Mesendoderm (in vitro differentiated cells): ENCODE data around the gene RFX5.

Experiments
- DNase-seq: peaks from one replicate; pipeline ENCODE4 v3.0.0; 2013
- H2AK5ac ChIP-seq: 2 replicates; pipeline ENCODE4 v1.6.1; 2013; ENCODE audit warnings: low read length, inconsistent platforms
- H2BK120ac ChIP-seq: 2 replicates; pipeline ENCODE4 v1.6.1; 2013; ENCODE audit warnings: low read depth, mild to moderate bottlenecking, low read length, moderate library complexity, mixed read lengths
- H2BK15ac ChIP-seq: replicated peaks from 2 replicates; pipeline ENCODE4 v1.6.1; 2013; ENCODE audit warnings: low read depth, mild to moderate bottlenecking, moderate library complexity
- H2BK5ac ChIP-seq: 2 replicates; pipeline ENCODE4 v1.6.1; 2013; ENCODE audit warnings: low read length, inconsistent platforms
- H3K18ac ChIP-seq: 2 replicates; pipeline ENCODE4 v1.6.1; 2013; ENCODE audit warnings: mild to moderate bottlenecking, low read length, mixed read lengths
- H3K23ac ChIP-seq: one replicate; pipeline ENCODE4 v1.6.1; 2013; ENCODE audit warnings: low read length
- H3K27ac ChIP-seq: 2 replicates; pipeline ENCODE4 v1.5.1; 2013; ENCODE audit warnings: low read depth, mild to moderate bottlenecking, inconsistent platforms, low read length, moderate library complexity
- H3K27me3 ChIP-seq: 2 replicates; pipeline ENCODE4 v1.6.1; 2013; ENCODE audit warnings: low read length, control low read depth, mild to moderate bottlenecking, inconsistent platforms; ENCODE audit not compliant: insufficient read depth, poor library complexity
- H3K36me3 ChIP-seq: 2 replicates; pipeline ENCODE4 v1.6.1; 2013; ENCODE audit warnings: low read length, inconsistent platforms; ENCODE audit not compliant: control insufficient read depth, insufficient read depth
- H3K4ac ChIP-seq: one replicate; pipeline ENCODE4 v1.6.1; 2013; ENCODE audit warnings: low read depth, mild to moderate bottlenecking, low read length, moderate library complexity
- H3K4me1 ChIP-seq: 2 replicates; pipeline ENCODE4 v1.6.1; 2013; ENCODE audit warnings: low read depth, low read length, inconsistent platforms; ENCODE audit not compliant: control insufficient read depth
- H3K4me2 ChIP-seq: 2 replicates; pipeline ENCODE4 v1.6.1; 2013; ENCODE audit warnings: low read length
- H3K4me3 ChIP-seq: 2 replicates; pipeline ENCODE4 v1.5.1; 2013; ENCODE audit warnings: mild to moderate bottlenecking, low read length
- H3K56ac ChIP-seq: one replicate; pipeline ENCODE4 v1.6.1; 2013; ENCODE audit warnings: low read length
- H3K79me1 ChIP-seq: 2 replicates; pipeline ENCODE4 v1.6.1; 2013; ENCODE audit warnings: low read length, inconsistent platforms
- H3K79me2 ChIP-seq: 2 replicates; pipeline ENCODE4 v1.6.1; 2013; ENCODE audit warnings: mild to moderate bottlenecking, low read length; ENCODE audit not compliant: control insufficient read depth, insufficient read depth
- H3K9ac ChIP-seq: 2 replicates; pipeline ENCODE4 v1.6.1; 2013; ENCODE audit warnings: low read length, inconsistent platforms
- H4K5ac ChIP-seq: one replicate; pipeline ENCODE4 v1.6.1; 2013; ENCODE audit warnings: low read length
- H4K8ac ChIP-seq: one replicate; pipeline ENCODE4 v1.6.1; 2013; ENCODE audit warnings: low read depth, mild to moderate bottlenecking, control low read depth, low read length, moderate library complexity
- WGBS: extraction: QIAGEN DNeasy Blood & Tissue Kit; methylation state at CpG from one replicate; pipeline ENCODE4 v1.1.7; 2013; ENCODE audit warnings: low lambda C conversion rate, missing lambda C conversion rate; ENCODE audit not compliant: insufficient coverage; ENCODE audit errors: extremely low coverage; 5-methylcytosine and 5-hydroxymethylcytosine counted together

RFX5 gene

DNA sequence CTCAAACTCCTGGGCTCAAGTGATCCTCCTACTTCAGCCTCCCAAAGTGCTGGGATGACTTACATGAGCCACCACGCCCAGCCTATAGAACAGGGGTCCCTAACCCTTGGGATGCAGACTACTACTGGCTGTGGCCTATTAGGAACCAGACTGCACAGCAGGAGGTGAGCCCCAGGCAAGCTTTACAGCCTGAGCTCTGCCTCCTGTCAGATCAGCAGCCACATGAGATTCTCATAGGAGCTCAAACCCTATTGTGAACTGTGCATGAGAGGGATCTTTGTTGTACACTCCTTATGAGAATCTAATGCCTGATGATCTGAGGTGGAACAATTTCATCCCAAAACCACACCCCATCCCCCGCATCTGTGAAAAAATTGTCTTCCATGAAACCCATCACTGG is 39.0 kb upstream of the RFX5 start:
- no peak for DNase-seq
- H3K9ac ChIP-seq: no peak overlapping the region
- WGBS: no CpG with 5 or more reads among the region's 2 CpGs

DNA sequence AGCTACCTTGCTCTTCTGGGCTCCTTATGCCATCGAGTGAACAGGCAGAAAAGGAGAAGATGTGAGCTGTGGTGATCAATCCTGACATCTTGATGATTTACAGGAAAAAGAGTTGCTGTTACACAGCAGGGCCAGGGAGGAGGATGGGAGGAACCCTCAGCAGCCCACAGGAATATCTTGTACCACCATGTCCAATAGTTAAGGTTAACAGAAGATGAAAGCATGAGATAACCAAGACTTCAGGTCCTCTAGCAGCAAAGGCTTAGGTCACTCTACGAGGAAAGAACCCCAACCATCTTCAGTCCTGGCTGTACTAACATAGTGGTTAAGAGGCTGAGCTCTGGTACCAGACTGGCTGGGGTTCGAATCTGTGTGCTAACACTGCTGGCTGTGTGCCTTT is 37.5 kb upstream of the RFX5 start:
- H3K36me3 ChIP-seq: no peaks in the 10 kb centered on the region
- H3K27me3 ChIP-seq: no peaks in the 10 kb centered on the region
- H3K9ac ChIP-seq: no peak overlapping the region
- no peaks in the 10 kb centered on the region for H3K4me1 ChIP-seq
- no peak overlapping the region for H3K23ac ChIP-seq
- no CpG with 5 or more reads among the region's 3 CpGs for WGBS
- H3K4me2 ChIP-seq: no peak overlapping the region
- H3K79me1 ChIP-seq: no peaks in the 10 kb centered on the region
- DNase-seq: no peak
- H3K79me2 ChIP-seq: no peaks in the 10 kb centered on the region
- no peak overlapping the region for H4K8ac ChIP-seq
- H3K56ac ChIP-seq: no peak overlapping the region
- no peak overlapping the region for H3K4me3 ChIP-seq
- no peak overlapping the region for H2BK15ac ChIP-seq
- no peak overlapping the region for H2BK120ac ChIP-seq
- no peak overlapping the region for H4K5ac ChIP-seq
- H3K4ac ChIP-seq: no peak overlapping the region
- no peak overlapping the region for H2BK5ac ChIP-seq
- H2AK5ac ChIP-seq: no peak overlapping the region
- no peak overlapping the region for H3K18ac ChIP-seq
- H3K27ac ChIP-seq: no peak overlapping the region

More for the DNA sequence above, 39.0 kb upstream of the RFX5 start:
- H2BK5ac ChIP-seq: no peak overlapping the region
- no peak overlapping the region for H2BK120ac ChIP-seq
- H3K4me2 ChIP-seq: no peak overlapping the region
- no peaks in the 10 kb centered on the region for H3K36me3 ChIP-seq
- no peak overlapping the region for H3K4me3 ChIP-seq
- no peak overlapping the region for H2AK5ac ChIP-seq
- no peak overlapping the region for H3K27ac ChIP-seq
- H3K79me2 ChIP-seq: no peaks in the 10 kb centered on the region
- no peak overlapping the region for H4K8ac ChIP-seq
- no peak overlapping the region for H4K5ac ChIP-seq
- H3K23ac ChIP-seq: no peak overlapping the region
- no peak overlapping the region for H3K56ac ChIP-seq
- no peaks in the 10 kb centered on the region for H3K27me3 ChIP-seq
- H3K4ac ChIP-seq: no peak overlapping the region
- no peaks in the 10 kb centered on the region for H3K4me1 ChIP-seq
- H3K79me1 ChIP-seq: no peaks in the 10 kb centered on the region
- H3K18ac ChIP-seq: no peak overlapping the region
- no peak overlapping the region for H2BK15ac ChIP-seq

- Histone ChIP-seq H2BK15ac (no peak overlapping the region), H2AK5ac (no peak overlapping the region), H3K9ac (no peak overlapping the region), H4K5ac (no peak overlapping the region), H3K18ac (no peak overlapping the region), H3K36me3 (no peaks in the 10 kb centered on the region), H3K4me2 (no peak overlapping the region), H3K27me3 (no peaks in the 10 kb centered on the region), H2BK120ac (no peak overlapping the region), H3K23ac (no peak overlapping the region), H3K56ac (no peak overlapping the region), H3K79me1 (no peaks in the 10 kb centered on the region), H2BK5ac (no peak overlapping the region), H3K4me3 (no peak overlapping the region), H3K4me1 (no peaks in the 10 kb centered on the region), H3K79me2 (no peaks in the 10 kb centered on the region), H3K27ac (no peak overlapping the region), H4K8ac (no peak overlapping the region), H3K4ac (no peak overlapping the region)
- DNase-seq: no peak
- WGBS: no CpG with 5 or more reads among the region's 3 CpGs
Measured at GRCh38 chr1:151377150-151377884, 30.3 kb upstream of the RFX5 start.

- no peak overlapping the region for H3K56ac ChIP-seq
- no peak overlapping the region for H3K18ac ChIP-seq
- H2BK15ac ChIP-seq: no peak overlapping the region
- no peaks in the 10 kb centered on the region for H3K36me3 ChIP-seq
- no peak overlapping the region for H2BK5ac ChIP-seq
- no peak for DNase-seq
- H4K8ac ChIP-seq: no peak overlapping the region
- H4K5ac ChIP-seq: no peak overlapping the region
- no peak overlapping the region for H3K23ac ChIP-seq
- WGBS: no CpG with 5 or more reads among the region's 14 CpGs
- H2BK120ac ChIP-seq: no peak overlapping the region
- no peak overlapping the region for H3K4me3 ChIP-seq
- H3K4ac ChIP-seq: no peak overlapping the region
- H3K4me1 ChIP-seq: peaks cover 3% of the 10 kb centered on the region
- no peaks in the 10 kb centered on the region for H3K79me1 ChIP-seq
- no peaks in the 10 kb centered on the region for H3K79me2 ChIP-seq
- no peak overlapping the region for H3K27ac ChIP-seq
- no peak overlapping the region for H3K9ac ChIP-seq
- no peak overlapping the region for H3K4me2 ChIP-seq
- H2AK5ac ChIP-seq: no peak overlapping the region
- no peaks in the 10 kb centered on the region for H3K27me3 ChIP-seq
Measured at GRCh38 chr1:151373196-151373595, 26.1 kb upstream of the RFX5 start.

DNA sequence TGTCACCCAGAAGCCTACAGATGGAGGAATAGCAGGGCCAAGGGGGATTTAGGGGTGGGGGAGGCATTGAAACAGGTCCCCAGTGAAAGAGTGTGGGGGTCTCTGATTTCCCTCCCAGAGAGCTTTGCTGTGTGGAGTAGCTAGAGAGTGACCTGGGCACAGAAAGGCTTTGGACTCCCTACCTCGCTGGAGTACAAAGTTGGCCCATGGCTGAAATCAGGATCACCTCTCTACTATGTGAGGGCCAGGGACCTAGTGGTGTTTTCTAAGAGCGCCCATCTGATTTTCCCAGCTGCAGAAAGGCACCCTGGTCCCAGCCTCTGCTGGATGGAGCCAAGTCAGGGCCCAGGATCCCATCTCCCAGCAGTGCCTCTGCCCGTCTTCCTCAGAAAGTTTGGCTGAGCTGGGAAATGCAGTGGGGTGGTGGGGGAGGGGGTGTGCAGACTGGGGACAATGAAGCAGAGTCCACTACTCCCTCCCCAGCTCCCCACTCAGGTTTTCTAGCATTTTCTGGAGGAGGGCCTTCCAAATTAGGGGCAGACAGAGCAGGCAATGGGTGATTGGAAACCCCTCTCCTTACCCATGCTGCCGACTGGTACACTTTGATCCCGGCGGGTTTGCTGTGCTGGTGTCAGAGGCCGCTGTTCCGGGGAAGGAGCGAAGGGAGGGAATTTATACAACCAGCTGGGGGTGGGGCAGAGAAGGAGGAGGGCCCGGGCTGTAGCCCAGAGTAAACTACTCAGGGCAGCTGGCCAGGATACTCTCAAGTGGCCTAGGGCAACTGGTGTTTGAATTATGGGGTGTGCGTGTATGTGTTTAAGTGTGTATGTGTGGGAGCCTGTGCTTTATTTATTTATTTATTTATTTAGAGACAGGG is 25.2 kb upstream of the RFX5 start, which contains the start of gene SELENBP1:
TSS of gene SELENBP1 (minus strand) at position 648 of the 877 bp plus-strand sequence. CDS start at position 584, 64 bp downstream.
- H3K27me3 ChIP-seq: no peaks in the 10 kb centered on the region
- no peaks in the 10 kb centered on the region for H3K36me3 ChIP-seq
- H3K27ac ChIP-seq: peak within 1 kb of the TSS; percentile 16
- H3K23ac ChIP-seq: no peak within 1 kb of the TSS
- H3K79me1 ChIP-seq: no peaks in the 10 kb centered on the region
- H3K79me2 ChIP-seq: no peaks in the 10 kb centered on the region
- H3K4me3 ChIP-seq: no peak within 1 kb of the TSS
- H3K56ac ChIP-seq: peak within 1 kb of the TSS; percentile 89
- peak within 1 kb of the TSS; percentile 49 for H3K4ac ChIP-seq
- peak within 1 kb of the TSS; percentile 51 for H3K4me2 ChIP-seq
- DNase-seq: peak; percentile 78
- H2AK5ac ChIP-seq: no peak within 1 kb of the TSS
- peaks cover 3% of the 10 kb centered on the region for H3K4me1 ChIP-seq
- H4K5ac ChIP-seq: no peak within 1 kb of the TSS
- no peak within 1 kb of the TSS for H2BK15ac ChIP-seq
- H3K9ac ChIP-seq: peak within 1 kb of the TSS; percentile 77
- H3K18ac ChIP-seq: peak within 1 kb of the TSS; percentile 46
- no CpG with 5 or more reads among the region's 11 CpGs for WGBS
- peak within 1 kb of the TSS; percentile 83 for H4K8ac ChIP-seq
- H2BK5ac ChIP-seq: no peak within 1 kb of the TSS
- H2BK120ac ChIP-seq: peak within 1 kb of the TSS; percentile 79
